Stimulated activated CD8-positive, alpha-beta memory T cell treated with anti-CD3 and anti-CD28 coated beads, Interleukin-15, amount 100 ng/mL, for 24 hours (primary cell): ENCODE data around the gene METTL23.

Source experiments
- DNase-seq: peaks from one replicate; pipeline ENCODE4 v3.0.0-alpha.2; 2020; ENCODE audit warnings: low read depth

Gene METTL23

DNA sequence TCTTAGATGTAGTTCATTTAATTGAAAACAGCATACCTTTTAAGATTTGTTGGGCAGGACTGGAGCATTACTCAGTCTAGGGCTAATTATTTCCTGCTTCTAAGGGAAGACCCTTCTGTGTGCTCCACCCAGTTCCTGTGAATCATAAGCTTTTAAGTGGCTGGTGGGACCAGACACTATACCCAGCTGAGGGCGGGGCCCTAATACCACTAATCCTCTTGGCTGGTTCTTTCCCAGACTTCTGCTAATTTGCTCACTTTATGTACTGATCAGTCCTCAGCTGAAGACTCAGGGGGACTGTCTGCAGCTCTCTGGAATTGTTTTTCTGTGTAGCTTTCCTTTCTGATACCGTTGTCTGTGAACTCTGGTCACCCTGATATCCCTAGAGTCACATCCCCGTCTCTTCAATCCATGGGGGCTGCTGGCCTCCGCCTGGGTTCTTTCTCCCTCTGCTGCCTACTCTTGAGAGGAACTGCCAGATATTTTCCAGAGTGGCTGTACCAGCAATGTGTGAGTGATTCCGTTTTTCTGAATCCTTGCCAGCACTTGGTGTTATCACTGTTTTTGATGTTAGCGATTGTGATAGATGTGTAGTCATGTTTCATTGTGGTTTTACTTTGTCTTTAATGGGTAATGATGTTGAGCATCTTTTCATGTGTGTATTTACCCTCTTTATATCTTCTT, 46.3 kb downstream of the METTL23 start:
- DNase-seq = no peak

DNA sequence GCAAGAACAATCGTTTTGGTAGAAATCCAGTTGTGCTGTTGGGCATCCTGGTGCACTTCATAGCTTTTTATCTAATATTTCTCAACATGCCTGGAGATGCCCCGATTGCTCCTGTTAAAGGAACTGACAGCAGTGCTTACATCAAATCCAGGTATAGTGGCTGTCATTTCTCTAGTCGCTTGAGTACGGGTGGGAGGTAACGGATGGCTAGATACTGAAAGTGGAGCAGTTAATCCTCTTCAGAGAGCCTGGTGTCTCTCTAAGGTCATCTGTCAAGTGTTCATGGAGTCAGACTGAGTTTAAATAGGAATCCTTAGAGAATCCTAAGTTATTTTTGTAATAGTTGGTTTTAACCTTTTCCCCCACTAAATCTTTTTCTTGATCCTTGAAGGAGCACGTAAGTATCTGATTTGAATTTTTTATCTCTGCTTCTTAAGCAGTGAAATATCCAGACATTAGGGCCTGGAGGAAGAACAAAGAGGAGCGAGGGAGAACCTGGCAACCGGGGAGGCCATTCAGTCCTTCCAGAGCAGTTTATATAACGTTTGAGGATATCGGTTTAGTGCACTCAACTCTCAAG, 48.5 kb downstream of the METTL23 start:
- DNase-seq = no peak

DNA sequence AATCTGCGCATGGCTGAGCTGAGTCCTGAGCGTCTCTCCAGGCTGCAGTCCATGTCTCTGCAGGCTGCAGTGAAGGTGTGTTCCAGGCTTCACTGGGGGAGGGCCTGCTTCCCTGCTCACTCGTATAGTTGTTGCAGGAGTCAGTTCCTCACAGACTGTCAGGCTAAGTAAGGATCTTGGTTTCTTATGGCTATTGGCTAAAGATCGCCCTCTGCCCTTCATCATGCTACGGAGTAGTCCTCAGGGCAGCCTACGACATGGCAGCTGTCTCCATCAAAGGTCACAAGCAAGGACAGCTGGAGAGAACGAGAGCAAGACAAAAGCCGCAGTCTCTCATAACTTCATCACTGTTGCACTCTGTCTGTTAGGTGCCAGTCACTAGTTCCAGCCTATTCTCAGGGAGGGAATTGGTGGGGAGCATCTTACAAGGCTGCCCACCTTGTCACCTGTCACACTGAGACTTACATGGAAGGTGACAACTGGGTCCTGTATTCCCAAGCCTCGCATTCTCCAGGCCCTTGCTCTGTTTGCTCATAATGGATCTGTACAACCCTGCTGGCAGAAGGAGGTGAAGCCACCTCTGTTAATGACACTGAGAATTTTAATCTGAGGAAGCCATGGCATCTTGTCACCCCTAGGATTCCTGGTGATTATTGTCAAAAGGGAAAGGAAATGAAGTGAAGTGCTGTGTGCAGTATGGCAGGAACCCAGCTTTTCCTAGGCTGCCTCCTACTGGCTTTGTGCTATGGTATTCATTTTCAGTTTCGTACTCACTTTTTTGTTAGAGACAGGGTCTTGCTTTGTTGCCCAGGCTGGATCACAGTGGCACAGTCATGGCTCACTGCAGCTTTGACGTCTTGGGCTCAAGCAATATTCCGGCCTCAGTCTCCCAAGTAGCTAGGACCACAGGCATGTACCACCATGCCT, 54.7 kb downstream of the METTL23 start:
- DNase-seq = no peak

DNA sequence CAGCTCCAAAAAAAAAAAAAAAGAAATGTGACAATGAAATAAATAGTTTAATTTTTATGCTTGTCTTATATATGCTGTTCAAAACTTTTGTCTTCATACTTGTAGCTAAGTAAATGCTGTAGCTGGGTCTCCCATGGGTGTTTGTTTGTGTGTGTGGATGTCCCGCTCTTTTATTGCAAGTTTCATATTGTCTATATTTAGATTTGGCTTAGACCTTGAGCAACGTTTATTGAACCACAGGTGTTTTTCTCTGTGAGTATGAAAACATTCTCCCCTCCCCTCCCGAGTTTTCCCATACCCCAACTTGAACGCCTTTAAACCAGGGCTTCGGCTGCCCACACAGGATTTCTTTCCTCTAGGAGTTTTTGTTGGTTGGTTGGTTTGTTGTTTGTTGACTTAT, 56.5 kb downstream of the METTL23 start:
- no peak for DNase-seq
